Measurements from ENCODE around the gene TACC2. TPM values are rescaled to one million over a fixed set of nuclear protein-coding genes. Genes with fewer than 3 reads are reported as not detected.
"Not testable (repeated sequence)": the region's sequence is repeated elsewhere in the genome, so short reads cannot be mapped to it uniquely, and the experiment has no call there.

TACC2 gene
- total RNA-seq, 4 donors from 2014 or later, result 63.1 to 102 (median 74.9) TPM

DNA sequence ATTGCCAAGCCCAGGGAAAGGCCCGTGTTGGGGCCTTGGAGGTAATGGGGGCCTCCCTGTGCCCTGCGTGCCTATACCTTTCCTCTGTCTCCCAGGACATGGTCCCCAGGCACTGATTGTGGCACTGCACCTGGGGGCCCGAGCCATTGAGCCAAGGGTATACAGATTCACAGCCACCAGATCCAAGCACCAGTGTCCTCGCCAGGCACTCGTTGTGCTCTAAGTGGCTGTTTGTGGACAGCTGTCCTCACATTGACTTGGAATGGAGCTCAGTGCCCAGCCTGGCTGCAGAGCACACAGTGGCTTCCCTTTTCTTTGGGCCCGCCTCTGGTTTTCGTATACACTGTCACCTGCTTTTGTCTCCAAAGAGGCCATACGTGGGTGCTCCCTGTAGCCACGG lies 210.1 kb downstream of the TACC2 start:
- Histone ChIP-seq H3K27me3 (no peaks in the 10 kb centered on the region), H3K9me3 (no peaks in the 10 kb centered on the region), H3K4me3 (no peak overlapping the region), H3K4me1 (peaks cover 0 to 13% (median 0%) of the 10 kb centered on the region in 3 donors), H3K27ac (peak overlapping the region in 2 of 4 donors; percentile 29 to 35), H3K36me3 (peaks cover 0 to 68% of the 10 kb centered on the region in 2 donors)
- TF ChIP-seq, protein P1, sequence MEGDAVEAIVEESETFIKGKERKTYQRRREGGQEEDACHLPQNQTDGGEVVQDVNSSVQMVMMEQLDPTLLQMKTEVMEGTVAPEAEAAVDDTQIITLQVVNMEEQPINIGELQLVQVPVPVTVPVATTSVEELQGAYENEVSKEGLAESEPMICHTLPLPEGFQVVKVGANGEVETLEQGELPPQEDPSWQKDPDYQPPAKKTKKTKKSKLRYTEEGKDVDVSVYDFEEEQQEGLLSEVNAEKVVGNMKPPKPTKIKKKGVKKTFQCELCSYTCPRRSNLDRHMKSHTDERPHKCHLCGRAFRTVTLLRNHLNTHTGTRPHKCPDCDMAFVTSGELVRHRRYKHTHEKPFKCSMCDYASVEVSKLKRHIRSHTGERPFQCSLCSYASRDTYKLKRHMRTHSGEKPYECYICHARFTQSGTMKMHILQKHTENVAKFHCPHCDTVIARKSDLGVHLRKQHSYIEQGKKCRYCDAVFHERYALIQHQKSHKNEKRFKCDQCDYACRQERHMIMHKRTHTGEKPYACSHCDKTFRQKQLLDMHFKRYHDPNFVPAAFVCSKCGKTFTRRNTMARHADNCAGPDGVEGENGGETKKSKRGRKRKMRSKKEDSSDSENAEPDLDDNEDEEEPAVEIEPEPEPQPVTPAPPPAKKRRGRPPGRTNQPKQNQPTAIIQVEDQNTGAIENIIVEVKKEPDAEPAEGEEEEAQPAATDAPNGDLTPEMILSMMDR (IDR thresholded peaks at IDR 0.05), result no peak
- TF ChIP-seq EP300 (IDR thresholded peaks at IDR 0.05) (no peak), POLR2A (IDR thresholded peaks at IDR 0.05) (no peak), POLR2AphosphoS5 (IDR thresholded peaks at IDR 0.05) (no peak)
- no peak for ATAC-seq
- WGBS, 2 donors (ENCODE audit: low coverage in 1 of 2), result 100% methylated on average over 1 of the region's 9 CpGs; no CpG with 5 or more reads in 1 of the 2 donors

DNA sequence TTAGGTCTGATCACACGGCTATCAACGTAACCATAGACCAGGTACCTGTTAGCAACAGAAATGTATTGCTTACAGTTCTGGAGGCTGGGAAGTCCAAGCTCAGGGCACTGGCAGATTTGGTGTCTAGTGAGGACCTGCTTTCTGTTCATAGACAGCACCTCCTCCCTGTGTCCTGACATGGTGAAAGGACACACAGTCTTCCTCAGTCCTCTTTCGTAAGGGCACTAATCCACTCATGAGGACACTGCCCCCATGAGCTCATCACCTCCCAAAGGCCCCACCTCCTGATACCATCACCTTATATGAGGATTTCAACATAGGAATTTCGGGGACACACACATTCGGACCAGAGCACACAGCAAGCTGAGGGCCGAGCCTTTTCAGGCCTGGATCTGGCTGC lies 210.7 kb downstream of the TACC2 start:
- TF ChIP-seq POLR2A (IDR thresholded peaks at IDR 0.05), result no peak
- no peak for TF ChIP-seq POLR2AphosphoS5 (IDR thresholded peaks at IDR 0.05)
- no peak for TF ChIP-seq EP300 (IDR thresholded peaks at IDR 0.05)
- TF ChIP-seq, protein P1 (IDR thresholded peaks at IDR 0.05), result no peak
- Histone ChIP-seq H3K36me3 (peaks cover 0 to 67% of the 10 kb centered on the region in 2 donors), H3K27ac (peak overlapping the region in 2 of 4 donors; percentile 29 to 35), H3K4me1 (peaks cover 0 to 13% (median 0%) of the 10 kb centered on the region in 3 donors), H3K4me3 (no peak overlapping the region), H3K27me3 (no peaks in the 10 kb centered on the region), H3K9me3 (no peaks in the 10 kb centered on the region)
- WGBS, 2 donors (ENCODE audit: low coverage in 1 of 2), result 94 to 100% methylated on average over 1 to 2 of the region's 6 CpGs
- ATAC-seq, result no peak

DNA sequence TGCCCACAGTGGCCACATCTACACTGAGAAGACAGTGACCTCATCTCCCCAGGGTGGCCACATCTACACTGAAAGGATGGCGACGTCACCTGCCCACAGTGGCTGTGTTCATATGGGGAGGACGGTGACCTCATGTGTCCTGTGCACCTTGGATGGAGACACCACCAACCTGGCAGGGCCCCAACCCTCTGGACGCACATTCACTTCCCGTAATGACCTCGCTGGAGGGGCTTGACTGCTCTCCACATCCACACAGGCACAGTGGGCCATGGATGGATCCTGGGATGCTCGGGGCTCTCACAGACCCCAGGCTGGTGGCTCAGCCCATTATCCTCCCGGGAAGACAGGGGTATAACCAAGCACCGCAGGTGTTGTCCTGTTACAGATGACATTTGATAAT lies 212.4 kb downstream of the TACC2 start:
- H3K9me3 ChIP-seq, result no peaks in the 10 kb centered on the region
- H3K27ac ChIP-seq, result no peak overlapping the region
- H3K36me3 ChIP-seq, result peaks cover 0 to 50% of the 10 kb centered on the region in 2 donors
- H3K4me1 ChIP-seq, result peaks cover 0 to 7% (median 0%) of the 10 kb centered on the region in 3 donors
- H3K27me3 ChIP-seq, result no peaks in the 10 kb centered on the region
- H3K4me3 ChIP-seq, result no peak overlapping the region
- TF ChIP-seq EP300 (IDR thresholded peaks at IDR 0.05) (no peak), POLR2AphosphoS5 (IDR thresholded peaks at IDR 0.05) (no peak), POLR2A (IDR thresholded peaks at IDR 0.05) (no peak)
- TF ChIP-seq, protein P1 (IDR thresholded peaks at IDR 0.05), result no peak
- no CpG with 5 or more reads among the region's 9 CpGs for WGBS, 2 donors (ENCODE audit: low coverage in 1 of 2)
- no peak for ATAC-seq

DNA sequence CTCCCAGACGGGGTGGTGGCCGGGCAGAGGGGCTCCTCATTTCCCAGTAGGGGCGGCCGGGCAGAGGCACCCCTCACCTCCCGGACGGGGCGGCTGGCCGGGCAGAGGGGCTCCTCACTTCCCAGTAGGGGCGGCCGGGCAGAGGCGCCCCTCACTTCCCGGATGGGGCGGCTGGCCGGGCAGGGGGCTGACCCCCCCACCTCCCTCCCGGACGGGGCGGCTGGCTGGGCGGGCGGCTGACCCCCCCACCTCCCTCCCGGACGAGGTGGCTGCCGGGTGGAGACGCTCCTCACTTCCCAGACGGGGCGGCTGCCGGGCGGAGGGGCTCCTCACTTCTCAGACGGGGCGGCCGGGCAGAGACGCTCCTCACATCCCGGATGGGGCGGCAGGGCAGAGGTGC lies 214.2 kb downstream of the TACC2 start:
- Histone ChIP-seq H3K4me1 (peaks cover 0 to 18% (median 0%) of the 10 kb centered on the region in 3 donors), H3K36me3 (peaks cover 0 to 35% of the 10 kb centered on the region in 2 donors)
- not testable (repeated sequence) for H3K4me3 ChIP-seq, H3K27ac ChIP-seq, ATAC-seq, H3K9me3 ChIP-seq, H3K27me3 ChIP-seq
- no CpG with 5 or more reads among the region's 33 CpGs for WGBS, 2 donors (ENCODE audit: low coverage in 1 of 2)

DNA sequence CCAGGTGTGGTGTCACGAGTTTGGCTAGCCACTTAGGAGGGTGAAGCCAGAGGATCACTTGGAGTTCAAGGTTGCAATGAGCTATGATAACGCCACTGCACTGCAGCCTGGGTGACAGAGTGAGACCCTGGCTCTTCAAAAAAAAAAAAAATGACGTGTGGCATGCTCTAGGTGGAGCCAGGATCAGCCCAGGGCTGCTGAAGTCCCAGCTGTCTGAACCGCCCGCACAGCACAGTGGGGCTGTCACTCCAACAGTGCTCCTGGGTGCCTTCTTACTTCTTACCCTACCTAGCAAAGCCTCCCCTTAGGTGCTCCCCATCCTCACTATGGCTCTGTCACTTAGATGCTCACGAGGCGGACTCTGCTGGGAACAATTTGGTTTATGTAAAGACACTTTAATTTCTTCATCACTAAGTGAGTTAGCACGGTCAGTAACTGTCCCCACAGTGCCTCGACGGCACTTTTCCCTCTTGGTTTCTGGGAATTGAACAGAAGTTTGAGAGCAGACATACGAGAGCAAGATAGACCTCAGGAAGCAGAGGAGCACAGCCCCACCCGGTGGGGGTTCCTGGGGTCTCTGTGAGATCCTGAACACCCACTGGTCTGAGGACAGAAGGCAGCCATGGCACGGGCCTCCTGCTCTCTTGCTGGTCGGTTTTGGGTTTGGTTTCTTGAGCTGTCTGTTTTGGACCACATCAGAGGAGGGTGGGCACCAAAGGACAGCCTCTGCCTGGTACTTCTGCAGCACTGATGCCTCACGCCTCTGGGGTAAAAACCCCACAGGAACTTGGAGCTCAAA lies 215.9 kb downstream of the TACC2 start:
- peaks cover 0 to 25% of the 10 kb centered on the region in 2 donors for H3K36me3 ChIP-seq
- H3K4me3 ChIP-seq, result no peak overlapping the region
- peaks cover 0 to 27% (median 0%) of the 10 kb centered on the region in 3 donors for H3K4me1 ChIP-seq
- no peaks in the 10 kb centered on the region for H3K9me3 ChIP-seq
- H3K27ac ChIP-seq, result no peak overlapping the region
- ATAC-seq, result no peak
- 66 to 67% methylated on average over 7 to 12 of the region's 15 CpGs for WGBS, 2 donors (ENCODE audit: low coverage in 1 of 2)
- H3K27me3 ChIP-seq, result no peaks in the 10 kb centered on the region
- TF ChIP-seq POLR2AphosphoS5 (IDR thresholded peaks at IDR 0.05) (no peak), EP300 (IDR thresholded peaks at IDR 0.05) (no peak), POLR2A (IDR thresholded peaks at IDR 0.05) (no peak)
- TF ChIP-seq, protein P1 (IDR thresholded peaks at IDR 0.05), result no peak

Measured in gastroesophageal sphincter (tissue), 4 donors.